HL-60 (cell line): ENCODE measurements around the gene PRORP.

Experiments
- CTCF ChIP-seq: IDR thresholded peaks from one replicate; pipeline ENCODE4 v1.5.1; 2011; ENCODE audit warnings: low read length, control low read depth, inconsistent platforms; ENCODE audit not compliant: insufficient read depth
- POLR2AphosphoS5 ChIP-seq: IDR thresholded peaks from 2 replicates; pipeline ENCODE4 v1.6.1; 2012; ENCODE audit warnings: low read depth

GRCh38 chr14:35114036-35114435 is 8.3 kb upstream of the PRORP start:
- TF ChIP-seq POLR2AphosphoS5 (no peak), CTCF (no peak)
